Measurements from ENCODE around the gene COL6A1.
"Not testable (repeated sequence)": the region's sequence is repeated elsewhere in the genome, so short reads cannot be mapped to it uniquely, and the experiment has no call there.

Gene COL6A1

GRCh38 chr21:46033410-46034400 is 52.1 kb downstream of the COL6A1 start:
- Mint-ChIP-seq H3K4me1 (ENCODE audit: low read depth) (no peaks in the 10 kb centered on the region), H3K9me3 (no peaks in the 10 kb centered on the region), H3K36me3 (ENCODE audit: low read depth) (no peaks in the 10 kb centered on the region), H3K27me3 (no peaks in the 10 kb centered on the region), H3K27ac (no peak overlapping the region), H3K4me3 (no peak overlapping the region)
- intact Hi-C loops (cut with micrococcal nuclease): no loop called here

- no peaks in the 10 kb centered on the region for H3K27me3 Mint-ChIP-seq
- intact Hi-C loops (cut with micrococcal nuclease): no loop called here
- no peaks in the 10 kb centered on the region for H3K4me1 Mint-ChIP-seq (ENCODE audit: low read depth)
- no peak overlapping the region for H3K4me3 Mint-ChIP-seq
- no peak overlapping the region for H3K27ac Mint-ChIP-seq
- H3K36me3 Mint-ChIP-seq (ENCODE audit: low read depth): no peaks in the 10 kb centered on the region
- no peaks in the 10 kb centered on the region for H3K9me3 Mint-ChIP-seq
These were observed 54.5 kb downstream of the COL6A1 start for GRCh38 chr21:46035809-46036695.

- H3K4me1 Mint-ChIP-seq (ENCODE audit: low read depth): no peaks in the 10 kb centered on the region
- no peaks in the 10 kb centered on the region for H3K36me3 Mint-ChIP-seq (ENCODE audit: low read depth)
- H3K9me3 Mint-ChIP-seq: no peaks in the 10 kb centered on the region
- no peak overlapping the region for H3K4me3 Mint-ChIP-seq
- H3K27me3 Mint-ChIP-seq: no peaks in the 10 kb centered on the region
- H3K27ac Mint-ChIP-seq: no peak overlapping the region
- intact Hi-C loops (cut with micrococcal nuclease): no loop called here
These were observed 55.2 kb downstream of the COL6A1 start for GRCh38 chr21:46036696-46037330.

GRCh38 chr21:46037331-46038325 is 56.1 kb downstream of the COL6A1 start:
- Mint-ChIP-seq H3K9me3 (no peaks in the 10 kb centered on the region), H3K4me1 (ENCODE audit: low read depth) (no peaks in the 10 kb centered on the region), H3K27me3 (no peaks in the 10 kb centered on the region), H3K36me3 (ENCODE audit: low read depth) (no peaks in the 10 kb centered on the region), H3K27ac (no peak overlapping the region), H3K4me3 (no peak overlapping the region)
- intact Hi-C loops (cut with micrococcal nuclease): no loop called here

GRCh38 chr21:46038341-46038829 is 56.8 kb downstream of the COL6A1 start:
- intact Hi-C loops (cut with micrococcal nuclease): no loop called here
- Mint-ChIP-seq H3K27me3 (no peaks in the 10 kb centered on the region), H3K27ac (no peak overlapping the region), H3K4me3 (no peak overlapping the region), H3K9me3 (no peaks in the 10 kb centered on the region), H3K36me3 (ENCODE audit: low read depth) (no peaks in the 10 kb centered on the region), H3K4me1 (ENCODE audit: low read depth) (no peaks in the 10 kb centered on the region)

GRCh38 chr21:46038871-46039397 is 57.4 kb downstream of the COL6A1 start:
- Mint-ChIP-seq H3K4me1 (ENCODE audit: low read depth) (no peaks in the 10 kb centered on the region), H3K9me3 (no peaks in the 10 kb centered on the region), H3K4me3 (no peak overlapping the region), H3K27ac (no peak overlapping the region), H3K27me3 (no peaks in the 10 kb centered on the region), H3K36me3 (ENCODE audit: low read depth) (no peaks in the 10 kb centered on the region)
- intact Hi-C loops (cut with micrococcal nuclease): no loop called here

GRCh38 chr21:46039891-46040660 is 58.5 kb downstream of the COL6A1 start:
- Mint-ChIP-seq H3K9me3 (no peaks in the 10 kb centered on the region), H3K36me3 (ENCODE audit: low read depth) (no peaks in the 10 kb centered on the region), H3K4me3 (no peak overlapping the region), H3K27me3 (no peaks in the 10 kb centered on the region), H3K27ac (no peak overlapping the region), H3K4me1 (ENCODE audit: low read depth) (no peaks in the 10 kb centered on the region)
- intact Hi-C loops (cut with micrococcal nuclease): no loop called here

GRCh38 chr21:46040707-46041106 is 59.1 kb downstream of the COL6A1 start:
- Mint-ChIP-seq H3K9me3 (no peaks in the 10 kb centered on the region), H3K4me1 (ENCODE audit: low read depth) (no peaks in the 10 kb centered on the region), H3K4me3 (no peak overlapping the region), H3K27me3 (no peaks in the 10 kb centered on the region), H3K27ac (no peak overlapping the region), H3K36me3 (ENCODE audit: low read depth) (no peaks in the 10 kb centered on the region)
- intact Hi-C loops (cut with micrococcal nuclease): no loop called here

GRCh38 chr21:46041183-46041582 is 59.6 kb downstream of the COL6A1 start:
- H3K27me3 Mint-ChIP-seq: no peaks in the 10 kb centered on the region
- no peak overlapping the region for H3K27ac Mint-ChIP-seq
- no peaks in the 10 kb centered on the region for H3K9me3 Mint-ChIP-seq
- H3K36me3 Mint-ChIP-seq (ENCODE audit: low read depth): no peaks in the 10 kb centered on the region
- intact Hi-C loops (cut with micrococcal nuclease): no loop called here
- H3K4me1 Mint-ChIP-seq (ENCODE audit: low read depth): no peaks in the 10 kb centered on the region
- no peak overlapping the region for H3K4me3 Mint-ChIP-seq

GRCh38 chr21:46045154-46045553 is 63.6 kb downstream of the COL6A1 start:
- Mint-ChIP-seq H3K4me1 (ENCODE audit: low read depth) (no peaks in the 10 kb centered on the region), H3K27me3 (no peaks in the 10 kb centered on the region), H3K9me3 (no peaks in the 10 kb centered on the region), H3K27ac (no peak overlapping the region), H3K36me3 (ENCODE audit: low read depth) (no peaks in the 10 kb centered on the region), H3K4me3 (no peak overlapping the region)
- intact Hi-C loops (cut with micrococcal nuclease): no loop called here

- no peaks in the 10 kb centered on the region for H3K4me1 Mint-ChIP-seq (ENCODE audit: low read depth)
- intact Hi-C loops (cut with micrococcal nuclease): no loop called here
- H3K36me3 Mint-ChIP-seq (ENCODE audit: low read depth): no peaks in the 10 kb centered on the region
- H3K27me3 Mint-ChIP-seq: no peaks in the 10 kb centered on the region
- H3K4me3 Mint-ChIP-seq: no peak overlapping the region
- no peaks in the 10 kb centered on the region for H3K9me3 Mint-ChIP-seq
- H3K27ac Mint-ChIP-seq: no peak overlapping the region
These were observed 64.9 kb downstream of the COL6A1 start for GRCh38 chr21:46046471-46046870.

- H3K9me3 Mint-ChIP-seq; H3K27me3 Mint-ChIP-seq; H3K27ac Mint-ChIP-seq; intact Hi-C loops (cut with micrococcal nuclease); H3K4me1 Mint-ChIP-seq (ENCODE audit: low read depth); H3K4me3 Mint-ChIP-seq; H3K36me3 Mint-ChIP-seq (ENCODE audit: low read depth): not testable (repeated sequence)
These were observed 65.3 kb downstream of the COL6A1 start for GRCh38 chr21:46046906-46047305.
